ENCODE data around the gene ADAMTS12.

- TF ChIP-seq CTCF (IDR thresholded peaks at IDR 0.05 in 2 of 3, conservative IDR thresholded peaks at IDR 0.05 in 1 of 3; ENCODE audit: control insufficient read depth in 2 of 3, extremely low read depth in 1 of 3, insufficient read depth in 1 of 3, low read depth in 3 of 3, low read length in 3 of 3) (no peak), ZNF274 (IDR thresholded peaks at IDR 0.05; ENCODE audit: insufficient read depth, insufficient read length) (no peak)
These were observed 138.1 kb downstream of the ADAMTS12 start for GRCh38 chr5:33753704-33754103.
